SK-N-SH (cell line): ENCODE results near the gene RAB8B. TPM values are rescaled to one million over a fixed set of nuclear protein-coding genes. Genes with fewer than 3 reads are reported as not detected.
A peak's percentile ranks its signal among the peaks of the same experiment; 100 is the strongest.

ENCODE experiments used
- CTCF ChIA-PET: fragments of 300-600, 350-600 bp; formaldehyde crosslinking; extraction: SDS; loops from one replicate; lab custom pipeline; 2021; lab: Yijun Ruan, JAX
- POLR2A ChIA-PET: fragments of 350-600 bp; sonication (Branson Sonifier 250); formaldehyde crosslinking; extraction: SDS; loops from one replicate; lab custom pipeline; 2020; ENCODE audit warnings: antibody characterized with exemption, inconsistent platforms; lab: Yijun Ruan, JAX
- DNase-seq: peaks from one replicate; pipeline ENCODE4 v3.0.0; 2012
- H2AFZ ChIP-seq: fragments of 200-600 bp; sonication (generic); 2 replicates; pipeline ENCODE4 v1.8.1; 2016; ENCODE audit warnings: antibody characterized with exemption, mild to moderate bottlenecking, low read depth
- H3F3A ChIP-seq: fragments of 200-600 bp; sonication (generic); replicated peaks from 2 replicates; pipeline ENCODE3; 2016; ENCODE audit warnings: antibody characterized with exemption, mild to moderate bottlenecking; ENCODE audit not compliant: insufficient read depth
- H3K27ac ChIP-seq, 2 experiments: fragments of 200-500 bp in 1 of 2; fragments of 200-600 bp in 1 of 2; sonication (Bioruptor generic) in 1 of 2; sonication (generic), shearing (Covaris generic) in 1 of 2; 2 replicates each; pipeline versions ENCODE4 v1.5.1 to v1.6.1; 2014 to 2016; ENCODE audit warnings: low read depth in 2 of 2, inconsistent platforms in 1 of 2, low read length in 1 of 2, mild to moderate bottlenecking in 1 of 2, mixed read lengths in 1 of 2
- H3K27me3 ChIP-seq: fragments of 200-600 bp; sonication (generic), shearing (Covaris generic); 2 replicates; pipeline ENCODE4 v1.6.1; 2016; ENCODE audit warnings: mixed run types; ENCODE audit not compliant: insufficient read depth
- H3K36me3 ChIP-seq, 2 experiments: fragments of 200-500 bp in 1 of 2; fragments of 200-600 bp in 1 of 2; sonication (Bioruptor generic) in 1 of 2; sonication (generic) in 1 of 2; replicated peaks in 1 of 2; 2 replicates each; pipeline versions ENCODE3 to v1.5.1; 2014 to 2016; ENCODE audit warnings: low read length in 1 of 2, mild to moderate bottlenecking in 1 of 2; ENCODE audit not compliant: insufficient read depth in 2 of 2, control insufficient read depth in 1 of 2
- H3K4me1 ChIP-seq, 2 experiments: fragments of 200-500 bp in 1 of 2; fragments of 200-600 bp in 1 of 2; sonication (Bioruptor generic) in 1 of 2; sonication (generic), shearing (Covaris generic) in 1 of 2; 2 replicates each; pipeline versions ENCODE4 v1.5.1 to v1.6.1; 2014 to 2016; ENCODE audit warnings: low read depth in 1 of 2, low read length in 1 of 2, mixed run types in 1 of 2; ENCODE audit not compliant: insufficient read depth in 2 of 2, control insufficient read depth in 1 of 2
- H3K4me2 ChIP-seq: fragments of 200-600 bp; sonication (generic), shearing (Covaris generic); 2 replicates; pipeline ENCODE4 v1.6.1; 2017; ENCODE audit warnings: mixed run types
- H3K4me3 ChIP-seq, 2 experiments: fragments of 200-500 bp in 1 of 2; fragments of 200-600 bp in 1 of 2; sonication (Bioruptor generic) in 1 of 2; sonication (generic), shearing (Covaris generic) in 1 of 2; 2 replicates each; pipeline versions ENCODE4 v1.5.1 to v1.8.1; 2014 to 2016; ENCODE audit warnings: low read depth in 2 of 2, inconsistent platforms in 1 of 2, low read length in 1 of 2, mild to moderate bottlenecking in 1 of 2, mixed read lengths in 1 of 2, moderate library complexity in 1 of 2
- H3K79me2 ChIP-seq: fragments of 200-600 bp; sonication (generic); 2 replicates; pipeline ENCODE4 v1.8.1; 2017; ENCODE audit warnings: mild to moderate bottlenecking; ENCODE audit not compliant: insufficient read depth
- H3K9ac ChIP-seq: fragments of 200-600 bp; sonication (generic); 2 replicates; pipeline ENCODE4 v1.6.1; 2017; ENCODE audit warnings: mixed run types
- H3K9me2 ChIP-seq: fragments of 200-600 bp; sonication (generic); 2 replicates; pipeline ENCODE4 v1.6.1; 2017; ENCODE audit warnings: mixed run types
- H3K9me3 ChIP-seq: fragments of 200-600 bp; sonication (generic); 2 replicates; pipeline ENCODE4 v1.6.1; 2017; ENCODE audit warnings: mixed run types, mild to moderate bottlenecking, moderate library complexity
- H4K20me1 ChIP-seq: fragments of 200-600 bp; sonication (generic); 2 replicates; pipeline ENCODE4 v1.6.1; 2017; ENCODE audit warnings: mild to moderate bottlenecking, mixed run types; ENCODE audit not compliant: insufficient read depth
- ELF1 ChIP-seq: IDR thresholded peaks from 2 replicates; pipeline ENCODE4 v1.4.0; 2012
- EZH2phosphoT487 ChIP-seq: fragments of 200-600 bp; sonication (generic); IDR thresholded peaks from 2 replicates; pipeline ENCODE4 v1.6.1; 2017; ENCODE audit warnings: low read depth, mixed run types, mild to moderate bottlenecking, antibody characterized with exemption, moderate library complexity, borderline replicate concordance
- FOXJ3 ChIP-seq: sonication (generic); formaldehyde crosslinking; IDR thresholded peaks from 2 replicates; pipeline ENCODE4 v1.5.1; 2020; ENCODE audit warnings: mild to moderate bottlenecking, missing genetic modification reagents
- GABPA ChIP-seq: IDR thresholded peaks from 2 replicates; pipeline ENCODE4 v1.4.0; 2012; ENCODE audit warnings: low read depth, mild to moderate bottlenecking
- GATA2 ChIP-seq: sonication (generic); formaldehyde crosslinking; IDR thresholded peaks from 2 replicates; pipeline ENCODE4 v1.5.0; 2020; ENCODE audit warnings: mild to moderate bottlenecking, missing genetic modification reagents
- MXI1 ChIP-seq: IDR thresholded peaks from 2 replicates; pipeline ENCODE4 v1.6.1; 2012; ENCODE audit warnings: mild to moderate bottlenecking, low read depth, low read length, improper control_type of control experiment
- NFIC ChIP-seq: IDR thresholded peaks from 2 replicates; pipeline ENCODE4 v1.4.0; 2012; ENCODE audit warnings: borderline replicate concordance
- RCOR1 ChIP-seq: fragments of 150-350 bp; IDR thresholded peaks from 2 replicates; pipeline ENCODE4 v1.6.1; 2017; ENCODE audit warnings: antibody characterized with exemption, low read length
- REST ChIP-seq: IDR thresholded peaks from 2 replicates; pipeline ENCODE4 v1.6.1; 2012; ENCODE audit warnings: mild to moderate bottlenecking, low read depth, low read length, moderate library complexity
- RXRA ChIP-seq: IDR thresholded peaks from 2 replicates; pipeline ENCODE4 v1.4.0; 2012; ENCODE audit warnings: low read depth, mild to moderate bottlenecking, borderline replicate concordance
- SIN3A ChIP-seq: IDR thresholded peaks from 2 replicates; pipeline ENCODE4 v1.6.1; 2012; ENCODE audit warnings: low read depth, mild to moderate bottlenecking, low read length, moderate library complexity, borderline replicate concordance
- TEAD4 ChIP-seq: IDR thresholded peaks from 2 replicates; pipeline ENCODE4 v1.4.0; 2012; ENCODE audit warnings: mild to moderate bottlenecking, borderline replicate concordance; ENCODE audit not compliant: insufficient read depth
- USF2 ChIP-seq: fragments of 150-350 bp; IDR thresholded peaks from 2 replicates; pipeline ENCODE4 v1.6.1; 2017; ENCODE audit warnings: antibody characterized with exemption, low read length, low read depth, borderline replicate concordance
- ZBTB33 ChIP-seq: IDR thresholded peaks from 2 replicates; pipeline ENCODE4 v1.4.0; 2012; ENCODE audit warnings: low read depth, borderline replicate concordance
- WGBS: methylation state at CpG from one replicate; pipeline ENCODE4 v1.1.6; 2017; ENCODE audit warnings: low lambda C conversion rate; 5-methylcytosine and 5-hydroxymethylcytosine counted together
- polyA plus RNA-seq, 3 experiments: library from polyadenylated mRNA; depleted of rRNA; stranded (reverse); fragments of >200 nt; gene quantifications; 2 replicates each; pipeline ENCODE4 v1.2.3, GENCODE V29; 2012

The RAB8B gene
- polyA plus RNA-seq, 1 of the 3 experiments (the other 2 are of a cell fraction), result 5.4 TPM

DNA sequence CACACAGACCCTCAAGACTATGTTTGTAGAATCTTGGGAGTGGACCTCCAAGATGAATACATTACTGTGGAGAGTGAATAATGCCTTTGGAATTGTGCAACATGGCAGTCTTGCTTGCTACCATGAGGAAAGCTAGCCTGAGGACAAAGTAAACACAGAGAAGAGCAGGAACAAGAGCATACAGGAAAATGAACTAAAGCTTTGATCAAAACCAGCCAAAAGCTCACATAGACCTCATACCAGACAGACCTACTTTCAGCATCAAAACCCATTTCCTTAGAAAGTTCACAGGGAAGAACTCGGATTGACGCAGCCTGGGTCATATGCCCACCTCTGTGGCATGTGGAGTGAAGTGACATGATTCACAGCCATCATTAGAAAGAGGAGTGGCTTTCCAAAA lies 3.3 kb upstream of the RAB8B start:
- DNase-seq, result no peak
- Histone ChIP-seq H3K79me2 (peaks cover 11% of the 10 kb centered on the region), H3K9me3 (no peaks in the 10 kb centered on the region), H3K27me3 (no peaks in the 10 kb centered on the region)
- no peak for TF ChIP-seq REST
- TF ChIP-seq RCOR1, result no peak
- TF ChIP-seq ZBTB33, result no peak
- TF ChIP-seq EZH2phosphoT487, result no peak
- no peak for TF ChIP-seq ELF1
- no peak for TF ChIP-seq TEAD4
- no peak for TF ChIP-seq FOXJ3 (CRISPR knock-in tag)
- TF ChIP-seq GABPA, result no peak
- no peak for TF ChIP-seq RXRA
- TF ChIP-seq SIN3A, result no peak
- TF ChIP-seq, all 33 proteins: peak for 0
- WGBS, result 62% methylated on average over 2 of the region's 2 CpGs
- Histone ChIP-seq H4K20me1 (no peaks in the 10 kb centered on the region), H3K4me2 (no peak overlapping the region), H3F3A (peaks cover 8% of the 10 kb centered on the region), H3K4me1 (peaks cover 5 to 9% of the 10 kb centered on the region in 2 experiments; a peak in 3 of 4 replicates), H3K4me3 (no peak overlapping the region), H3K9ac (no peak overlapping the region), H3K36me3 (no peaks in the 10 kb centered on the region), H2AFZ (no peak overlapping the region), H3K9me2 (no peaks in the 10 kb centered on the region), H3K27ac (peak overlapping the region in 1 of 2 experiments; percentile 6; a peak in 1 of 4 replicates)
- ChIA-PET POLR2A (no interaction called here), CTCF (interaction anchor here (1.0 kb wide), 1 partner anchor 61 kb away, joined by 4 read pairs; no protein-coding TSS in a partner anchor)

GRCh38 chr15:63187589-63188226 lies 1.7 kb upstream of the RAB8B start:
- no peaks in the 10 kb centered on the region for H3K27me3 ChIP-seq
- H3K27ac ChIP-seq, result no peak overlapping the region
- H3K9me2 ChIP-seq, result no peaks in the 10 kb centered on the region
- H3K4me3 ChIP-seq, result no peak overlapping the region
- CTCF ChIA-PET, result no interaction called here
- no peak overlapping the region for H3K9ac ChIP-seq
- WGBS, result 87% methylated on average over 5 of the region's 5 CpGs
- H3K4me1 ChIP-seq, result peaks cover 5 to 9% of the 10 kb centered on the region in 2 experiments; a peak in 3 of 4 replicates
- no peaks in the 10 kb centered on the region for H4K20me1 ChIP-seq
- DNase-seq, result no peak
- H3K9me3 ChIP-seq, result no peaks in the 10 kb centered on the region
- H3K79me2 ChIP-seq, result peaks cover 28% of the 10 kb centered on the region
- H3F3A ChIP-seq, result peaks cover 8% of the 10 kb centered on the region
- POLR2A ChIA-PET, result no interaction called here
- no peaks in the 10 kb centered on the region for H3K36me3 ChIP-seq
- no peak overlapping the region for H3K4me2 ChIP-seq
- no peak overlapping the region for H2AFZ ChIP-seq
- TF ChIP-seq ELF1 (no peak), MXI1 (no peak), USF2 (no peak), REST (no peak), GATA2 (no peak), RCOR1 (no peak), NFIC (no peak), FOXJ3 (CRISPR knock-in tag) (no peak), GABPA (no peak)
